Naive B cell (primary cell): ENCODE measurements around the gene TUBB4A. TPM values are rescaled to one million over a fixed set of nuclear protein-coding genes. Genes with fewer than 3 reads are reported as not detected.

ENCODE experiments used
- ATAC-seq, 2 donors: fragments of 150-1000 bp; cut with Tn5 transposase; 2 replicates each; pipeline ENCODE4 v1.10.0; 2021; ENCODE audit warnings: low read depth in 2 of 2, mild to moderate bottlenecking in 2 of 2, moderate library complexity in 2 of 2
- DNase-seq: peaks from one replicate; pipeline ENCODE4 v3.0.0; 2022
- H3K27ac Mint-ChIP-seq, 6 donors: one replicate each; pipeline ENCODE4 v1.8.0; 2020 to 2022; ENCODE audit warnings: mild to moderate bottlenecking in 6 of 6, mixed read lengths in 6 of 6, moderate library complexity in 5 of 6, inconsistent platforms in 2 of 6
- H3K27me3 Mint-ChIP-seq, 3 donors: one replicate each; pipeline ENCODE4 v1.8.0; 2021 to 2022; ENCODE audit warnings: mixed read lengths in 3 of 3, mild to moderate bottlenecking in 1 of 3
- H3K36me3 Mint-ChIP-seq, 2 donors: one replicate each; pipeline ENCODE4 v1.8.0; 2020 to 2022; ENCODE audit warnings: mixed read lengths in 2 of 2, inconsistent platforms in 1 of 2, mild to moderate bottlenecking in 1 of 2
- H3K4me1 Mint-ChIP-seq, 3 donors: one replicate each; pipeline ENCODE4 v1.8.0; 2020 to 2022; ENCODE audit warnings: mixed read lengths in 3 of 3, inconsistent platforms in 1 of 3, mild to moderate bottlenecking in 1 of 3, moderate library complexity in 1 of 3
- H3K4me3 Mint-ChIP-seq, 8 donors: one replicate each; pipeline ENCODE4 v1.8.0; 2020 to 2022; ENCODE audit warnings: mild to moderate bottlenecking in 8 of 8, mixed read lengths in 8 of 8, moderate library complexity in 8 of 8, inconsistent platforms in 2 of 8
- H3K9me3 Mint-ChIP-seq, 7 donors: one replicate each; pipeline ENCODE4 v1.8.0; 2020 to 2022; ENCODE audit warnings: mixed read lengths in 7 of 7, mild to moderate bottlenecking in 5 of 7, inconsistent platforms in 2 of 7, moderate library complexity in 1 of 7
- polyA plus RNA-seq, 6 donors: library from polyadenylated mRNA; unstranded; fragments of 300-500 nt; fragmentation: Illumina TruSeq; gene quantifications; one replicate each; pipeline ENCODE4 v1.2.3, GENCODE V29; 2021; ENCODE audit warnings: low read depth in 6 of 6

Gene TUBB4A
- polyA plus RNA-seq, 6 donors from 2014 or later: 0.89 to 5.9 (median 2.3) TPM

DNA sequence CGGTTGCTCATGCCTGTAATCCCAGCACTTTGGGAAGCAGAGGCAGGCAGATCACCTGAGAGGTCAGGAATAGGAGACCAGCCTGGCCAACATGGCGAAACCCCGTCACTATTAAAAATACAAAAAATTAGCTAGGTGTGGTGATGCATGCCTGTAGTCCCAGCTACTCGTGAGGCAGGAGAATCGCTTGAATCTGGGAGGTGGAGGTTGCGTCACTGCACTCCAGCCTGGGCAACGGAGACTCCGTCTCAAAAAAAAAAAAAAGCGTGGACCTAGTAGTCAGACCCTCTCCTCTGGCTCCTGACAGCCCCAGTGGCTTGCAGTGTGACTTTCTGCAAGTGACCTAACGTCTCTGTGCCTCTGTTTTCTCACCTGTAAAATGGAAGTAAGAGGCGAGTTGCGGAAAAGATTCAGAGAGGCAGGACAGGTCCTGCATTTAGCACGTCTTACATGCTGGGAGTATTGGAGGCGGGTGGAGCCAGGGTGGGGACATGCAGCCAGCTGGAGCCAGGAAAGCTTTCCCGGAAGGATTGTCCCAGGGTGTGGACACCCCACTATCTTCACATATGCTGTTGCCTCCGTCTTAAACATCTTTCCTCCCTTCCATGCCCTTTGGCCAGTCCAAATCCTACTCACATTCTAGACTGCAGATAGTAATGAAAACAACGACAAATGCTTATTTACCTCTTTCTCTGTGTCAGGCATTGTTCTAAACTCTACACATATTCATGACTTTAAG, 2.9 kb downstream of the TUBB4A start:
- ATAC-seq (no peak), DNase-seq (no peak)
- H3K27me3 Mint-ChIP-seq: peaks cover 4 to 22% (median 8%) of the 10 kb centered on the region in 3 donors
- H3K27ac Mint-ChIP-seq: no peak overlapping the region
- H3K9me3 Mint-ChIP-seq: no peaks in the 10 kb centered on the region
- peaks cover 6 to 14% (median 13%) of the 10 kb centered on the region in 3 donors for H3K4me1 Mint-ChIP-seq
- H3K36me3 Mint-ChIP-seq: no peaks in the 10 kb centered on the region
- peak overlapping the region in 1 of 8 donors; percentile 37 for H3K4me3 Mint-ChIP-seq

DNA sequence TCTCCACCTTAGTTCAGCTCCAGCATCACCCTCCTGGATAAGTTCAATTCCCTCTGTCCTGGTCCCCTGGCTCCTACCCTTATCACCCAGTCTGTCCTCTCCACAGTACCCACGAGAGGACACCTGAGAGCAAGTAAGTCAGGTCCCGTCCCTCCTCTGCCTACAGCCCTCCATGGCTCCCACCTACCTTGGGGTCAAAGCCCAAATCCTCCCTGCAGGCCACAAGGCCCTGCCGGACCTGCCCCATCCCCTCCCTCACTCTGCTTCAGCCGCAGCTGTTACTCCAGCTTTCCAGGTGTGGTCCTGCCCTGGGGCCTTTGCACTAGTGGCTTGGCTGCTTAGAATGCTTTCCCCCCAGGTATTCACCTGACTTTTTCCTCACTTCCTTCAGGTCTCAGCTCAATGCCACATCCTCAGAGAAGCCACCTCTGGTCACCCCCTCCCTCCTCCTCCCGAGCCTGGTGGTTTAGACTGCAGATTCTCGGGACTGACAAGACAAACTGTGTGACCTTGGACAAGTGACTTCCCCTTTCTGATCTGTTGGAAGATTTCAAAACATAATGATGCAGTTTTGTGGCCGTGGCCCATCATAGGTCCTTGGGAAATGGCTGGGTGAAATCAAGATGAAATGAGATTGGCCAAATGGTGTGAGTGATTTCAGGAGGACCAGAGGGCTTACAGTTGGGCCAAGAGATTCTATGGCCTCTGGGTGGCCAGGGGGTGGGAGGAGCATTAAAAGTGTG, 3.6 kb downstream of the TUBB4A start:
- ATAC-seq (no peak), DNase-seq (no peak)
- peaks cover 6 to 14% (median 13%) of the 10 kb centered on the region in 3 donors for H3K4me1 Mint-ChIP-seq
- H3K27me3 Mint-ChIP-seq: peaks cover 4 to 18% (median 8%) of the 10 kb centered on the region in 3 donors
- H3K9me3 Mint-ChIP-seq: no peaks in the 10 kb centered on the region
- H3K27ac Mint-ChIP-seq: no peak overlapping the region
- H3K36me3 Mint-ChIP-seq: no peaks in the 10 kb centered on the region
- H3K4me3 Mint-ChIP-seq: peak overlapping the region in 1 of 8 donors; percentile 37

DNA sequence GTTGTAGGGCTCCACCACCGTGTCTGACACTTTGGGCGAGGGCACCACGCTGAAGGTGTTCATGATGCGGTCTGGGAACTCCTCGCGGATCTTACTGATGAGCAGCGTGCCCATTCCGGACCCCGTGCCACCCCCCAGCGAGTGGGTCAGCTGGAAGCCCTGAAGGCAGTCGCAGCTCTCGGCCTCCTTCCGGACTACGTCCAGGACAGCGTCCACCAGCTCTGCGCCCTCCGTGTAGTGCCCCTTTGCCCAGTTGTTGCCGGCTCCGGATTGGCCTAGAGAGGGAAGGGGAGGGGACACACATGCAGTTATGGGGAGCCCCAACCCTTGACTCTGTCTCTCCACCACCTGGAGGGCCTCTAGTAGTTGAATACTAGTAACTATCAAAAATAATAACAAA, 6.2 kb downstream of the TUBB4A start:
- H3K9me3 Mint-ChIP-seq: peaks cover 0 to 9% (median 5%) of the 10 kb centered on the region in 7 donors
- no peak overlapping the region for H3K4me3 Mint-ChIP-seq
- H3K36me3 Mint-ChIP-seq: no peaks in the 10 kb centered on the region
- ATAC-seq (no peak), DNase-seq (no peak)
- H3K4me1 Mint-ChIP-seq: peaks cover under 1 to 3% (median under 1%) of the 10 kb centered on the region in 3 donors
- H3K27ac Mint-ChIP-seq: no peak overlapping the region
- peaks cover 0 to 9% (median 4%) of the 10 kb centered on the region in 3 donors for H3K27me3 Mint-ChIP-seq

DNA sequence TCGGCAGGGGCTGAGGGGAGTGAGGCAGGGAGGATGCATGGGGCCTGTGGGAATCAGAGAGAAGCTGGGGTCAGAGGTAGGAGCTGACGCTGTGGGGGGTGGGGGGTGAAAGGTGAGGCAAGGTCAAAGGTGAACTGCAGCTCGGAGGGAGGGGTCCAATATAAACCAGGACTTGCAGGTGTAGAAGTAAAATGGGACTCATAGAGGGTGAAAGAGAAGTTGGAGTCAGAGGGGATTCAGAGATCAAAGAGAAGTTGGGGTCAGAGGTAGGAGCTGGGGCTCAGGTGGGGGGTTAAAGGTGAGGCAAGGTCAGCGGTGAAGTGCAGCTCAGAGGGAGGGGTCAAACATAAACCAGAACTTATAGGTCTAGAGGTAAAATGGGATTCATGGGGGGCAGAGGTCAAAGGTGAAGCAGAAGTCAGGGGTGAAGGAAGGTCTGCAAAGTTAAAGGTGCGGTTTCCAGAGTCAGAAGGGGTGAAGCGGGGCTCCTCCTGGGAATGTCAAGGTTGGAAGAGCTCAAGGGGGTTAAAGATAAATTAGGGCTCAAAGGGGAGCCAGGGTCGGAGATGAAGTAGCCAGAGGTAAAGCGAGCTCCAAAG, 7.6 kb downstream of the TUBB4A start:
- peaks cover 2 to 10% (median 4%) of the 10 kb centered on the region in 3 donors for H3K4me1 Mint-ChIP-seq
- peaks cover 0 to 4% (median 0%) of the 10 kb centered on the region in 3 donors for H3K27me3 Mint-ChIP-seq
- ATAC-seq: no peak
- H3K4me3 Mint-ChIP-seq: no peak overlapping the region
- peak overlapping the region in 1 of 6 donors; percentile 12 for H3K27ac Mint-ChIP-seq
- H3K9me3 Mint-ChIP-seq: peaks cover 0 to 9% (median 5%) of the 10 kb centered on the region in 7 donors
- DNase-seq: no peak
- H3K36me3 Mint-ChIP-seq: no peaks in the 10 kb centered on the region

DNA sequence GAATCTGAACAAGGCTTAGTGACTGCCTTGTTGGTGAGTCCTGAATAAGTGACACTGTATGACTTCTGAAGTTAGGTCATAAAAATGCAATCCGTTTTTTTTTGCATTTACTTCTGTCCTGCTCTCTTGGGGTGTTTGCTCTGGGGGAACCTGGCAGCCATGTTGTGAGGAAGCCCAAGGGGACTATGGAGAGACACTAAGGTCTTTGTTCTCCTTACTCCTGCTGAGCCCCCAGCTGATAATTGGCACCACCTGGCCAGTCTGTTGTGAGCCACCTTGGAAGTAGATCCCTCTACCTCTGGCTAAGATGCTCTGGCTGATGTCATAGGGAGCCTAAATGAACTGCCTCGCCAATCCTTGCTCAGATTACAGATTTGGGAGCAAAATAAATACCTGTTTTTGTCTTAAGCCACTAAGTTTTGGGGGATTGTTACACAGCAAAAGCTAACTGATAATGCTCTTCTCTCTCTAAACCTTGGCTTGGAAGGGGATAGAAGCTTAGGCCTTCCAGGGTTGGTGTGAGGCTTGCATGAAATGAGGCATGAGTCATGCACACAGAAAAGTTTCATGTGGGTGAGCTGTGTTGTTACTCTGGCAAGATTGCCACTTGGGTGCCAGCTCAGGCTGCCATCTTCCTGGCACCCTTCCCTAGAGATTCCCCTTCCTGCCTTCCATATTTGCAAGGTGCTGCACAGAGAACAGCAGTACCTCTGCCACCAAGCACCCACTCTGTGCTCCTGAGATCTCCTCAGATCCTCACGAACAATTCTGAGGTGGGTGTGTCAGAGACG, 10.1 kb downstream of the TUBB4A start:
- Mint-ChIP-seq H3K27me3 (no peaks in the 10 kb centered on the region), H3K36me3 (no peaks in the 10 kb centered on the region), H3K9me3 (peaks cover 0 to 9% (median 5%) of the 10 kb centered on the region in 7 donors), H3K4me1 (peaks cover 6 to 13% (median 9%) of the 10 kb centered on the region in 3 donors), H3K27ac (peak overlapping the region in 1 of 6 donors; percentile 76), H3K4me3 (no peak overlapping the region)
- ATAC-seq (no peak), DNase-seq (no peak)

DNA sequence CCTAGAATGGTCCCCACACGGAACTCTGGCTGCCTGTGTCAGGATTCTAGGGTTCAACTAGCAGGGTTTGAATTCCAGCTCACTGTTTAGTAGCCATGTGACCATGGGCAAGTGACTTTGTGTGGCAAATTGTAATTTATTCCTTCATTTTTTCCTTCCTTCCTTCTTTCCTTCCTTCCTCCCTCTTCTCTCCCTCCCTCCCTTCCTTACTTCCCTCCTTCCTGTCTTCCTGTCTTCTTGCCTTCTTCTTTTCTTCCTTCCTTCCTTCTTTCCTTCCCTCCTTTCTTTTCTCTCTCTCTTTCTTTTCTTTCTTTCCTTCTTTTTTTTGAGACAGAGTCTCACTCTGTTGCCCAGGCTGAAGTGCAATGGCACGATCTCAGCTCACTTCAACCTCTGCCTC, 12.0 kb downstream of the TUBB4A start:
- no peak for DNase-seq
- no peak for ATAC-seq
- no peaks in the 10 kb centered on the region for H3K36me3 Mint-ChIP-seq
- H3K4me3 Mint-ChIP-seq: peak overlapping the region in 6 of 8 donors; percentile 39 to 72 (median 65)
- no peaks in the 10 kb centered on the region for H3K27me3 Mint-ChIP-seq
- peak overlapping the region in 2 of 6 donors; percentile 2 to 3 for H3K27ac Mint-ChIP-seq
- peaks cover 6 to 13% (median 9%) of the 10 kb centered on the region in 3 donors for H3K4me1 Mint-ChIP-seq
- peaks cover 0 to 9% (median 5%) of the 10 kb centered on the region in 7 donors for H3K9me3 Mint-ChIP-seq

DNA sequence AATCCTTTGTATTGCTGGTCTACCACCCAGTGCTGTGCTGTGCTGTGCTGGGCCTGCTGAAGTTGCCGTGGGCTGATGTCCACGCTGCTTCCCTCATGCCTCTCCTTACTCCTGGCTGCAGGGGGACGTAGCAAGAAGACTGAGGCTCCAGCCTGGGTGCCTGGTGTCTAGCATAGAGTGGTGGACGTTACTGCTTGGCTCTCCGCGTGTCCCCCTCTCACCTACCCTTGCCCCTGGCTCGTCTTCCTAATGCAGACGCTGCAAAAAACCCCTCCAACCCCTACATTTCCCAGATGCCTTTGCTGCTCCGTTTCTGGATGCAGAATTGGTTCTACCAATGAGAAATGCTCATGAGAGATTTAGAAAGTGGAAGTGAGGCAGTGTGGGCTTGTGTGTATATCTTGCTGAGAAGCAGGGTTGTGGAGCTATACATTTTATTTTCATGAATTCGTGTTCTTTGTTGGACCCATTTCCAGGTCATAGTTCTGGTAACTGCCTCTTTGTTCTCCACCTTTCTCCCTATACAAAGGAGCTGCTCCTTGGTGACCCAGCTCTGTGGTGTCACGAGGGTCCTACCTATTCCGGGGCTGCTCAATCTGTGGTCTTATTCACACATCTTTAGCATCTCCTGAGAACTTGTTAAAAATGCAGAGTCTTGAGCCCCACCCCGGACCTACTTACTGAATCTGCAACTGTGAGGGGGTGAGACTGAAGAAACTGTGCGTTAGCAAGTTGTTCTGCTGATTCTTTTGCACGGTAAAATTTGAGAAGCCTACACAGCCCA, 12.6 kb downstream of the TUBB4A start:
- Mint-ChIP-seq H3K9me3 (peaks cover 0 to 9% (median 5%) of the 10 kb centered on the region in 7 donors), H3K4me1 (peaks cover 6 to 10% (median 9%) of the 10 kb centered on the region in 3 donors), H3K27me3 (no peaks in the 10 kb centered on the region), H3K36me3 (no peaks in the 10 kb centered on the region), H3K27ac (peak overlapping the region in 5 of 6 donors; percentile 2 to 74 (median 50)), H3K4me3 (peak overlapping the region; percentile 41 to 79 (median 64))
- DNase-seq: no peak
- peak; percentile 67 to 80 for ATAC-seq

DNA sequence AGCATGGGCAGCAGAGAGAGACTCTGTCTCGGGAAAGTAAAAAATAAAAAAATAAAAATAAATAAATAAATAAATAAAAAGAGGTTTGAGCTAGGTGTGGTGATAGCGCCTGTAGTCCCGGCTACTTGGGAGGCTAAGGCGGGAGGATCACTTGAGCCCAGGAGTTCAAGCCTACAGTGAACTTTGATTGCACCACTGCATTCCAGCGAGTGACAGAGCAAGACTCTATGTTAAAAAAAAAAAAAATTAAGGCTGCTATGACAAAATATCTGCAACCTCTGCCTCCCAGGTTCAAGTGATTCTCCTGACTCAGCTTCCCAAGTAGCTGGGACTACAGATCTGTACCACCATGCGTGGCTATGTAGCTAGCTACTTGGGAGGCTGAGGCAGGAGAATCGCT, 17.3 kb downstream of the TUBB4A start:
- Mint-ChIP-seq H3K27me3 (no peaks in the 10 kb centered on the region), H3K36me3 (no peaks in the 10 kb centered on the region), H3K9me3 (no peaks in the 10 kb centered on the region), H3K4me1 (peaks cover 32% of the 10 kb centered on the region in 3 donors), H3K4me3 (no peak overlapping the region), H3K27ac (no peak overlapping the region)
- no peak for DNase-seq
- no peak for ATAC-seq

DNA sequence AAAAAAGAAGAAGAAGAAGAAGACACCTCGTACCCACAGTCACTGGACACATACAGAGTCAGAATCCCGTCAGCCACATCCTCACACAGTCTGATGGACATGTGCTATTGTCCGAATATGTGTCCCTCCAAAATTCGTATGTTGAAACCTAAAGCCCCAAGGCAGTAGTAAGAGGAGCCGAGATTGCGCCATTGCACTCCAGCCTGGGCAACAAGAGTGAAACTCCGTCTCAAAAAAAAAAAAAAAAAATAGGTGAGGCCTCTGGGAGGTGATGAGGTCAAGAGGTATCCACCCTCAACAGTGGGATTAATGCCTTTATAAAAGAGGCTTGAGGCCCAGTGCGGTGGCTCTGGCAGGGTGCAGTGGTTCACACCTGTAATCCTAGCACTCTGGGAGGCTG, 17.9 kb downstream of the TUBB4A start:
- Mint-ChIP-seq H3K27ac (peak overlapping the region in 2 of 6 donors; percentile 61 to 69), H3K36me3 (no peaks in the 10 kb centered on the region), H3K4me3 (peak overlapping the region in 1 of 8 donors; percentile 75), H3K4me1 (peaks cover 27 to 30% (median 29%) of the 10 kb centered on the region in 3 donors), H3K27me3 (no peaks in the 10 kb centered on the region), H3K9me3 (no peaks in the 10 kb centered on the region)
- ATAC-seq (no peak), DNase-seq (no peak)

DNA sequence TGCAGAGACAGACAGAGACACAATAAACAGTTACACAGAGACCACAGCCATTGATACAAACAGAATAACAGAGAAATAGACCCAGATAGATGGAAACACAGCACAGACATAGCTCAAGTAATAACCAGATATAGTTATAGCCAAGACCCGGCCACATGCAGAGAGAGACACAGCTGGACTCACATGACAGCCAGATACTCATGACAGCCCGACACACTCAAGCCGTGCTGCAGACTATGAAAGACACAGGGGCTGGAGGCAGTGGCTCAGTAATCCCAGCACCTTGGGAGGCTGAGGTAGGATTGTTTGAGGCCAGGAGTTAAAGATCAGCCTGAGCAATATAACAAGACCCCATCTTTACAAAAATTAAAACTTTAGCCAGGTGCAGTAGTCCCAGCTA, 18.9 kb downstream of the TUBB4A start:
- ATAC-seq: no peak
- Mint-ChIP-seq H3K4me1 (peaks cover 25 to 29% (median 27%) of the 10 kb centered on the region in 3 donors), H3K36me3 (no peaks in the 10 kb centered on the region), H3K27me3 (no peaks in the 10 kb centered on the region), H3K4me3 (peak overlapping the region in 6 of 8 donors; percentile 5 to 77 (median 32)), H3K9me3 (no peaks in the 10 kb centered on the region), H3K27ac (peak overlapping the region in 5 of 6 donors; percentile 56 to 98 (median 86))
- no peak for DNase-seq

DNA sequence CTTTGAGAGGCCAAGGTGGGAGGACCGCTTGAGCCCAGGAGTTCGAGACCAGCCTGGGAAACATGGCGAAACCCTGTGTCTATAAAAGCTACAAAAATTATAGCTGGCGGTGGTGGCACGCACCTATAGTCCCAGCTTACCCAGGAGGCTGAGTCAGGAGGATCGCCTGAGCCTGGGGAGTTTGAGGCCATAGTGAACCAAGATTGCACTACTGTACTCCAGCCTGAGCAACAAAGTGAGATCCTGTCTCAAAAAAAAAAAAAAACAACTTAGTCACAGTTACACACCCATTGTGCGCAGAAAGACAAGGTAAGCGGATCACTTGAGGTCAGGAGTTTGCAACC, 19.8 kb downstream of the TUBB4A start:
- DNase-seq (no peak), ATAC-seq (no peak)
- Mint-ChIP-seq H3K27ac (peak overlapping the region; percentile 98 to 99 (median 98)), H3K36me3 (no peaks in the 10 kb centered on the region), H3K27me3 (no peaks in the 10 kb centered on the region), H3K4me1 (peaks cover 25 to 29% (median 27%) of the 10 kb centered on the region in 3 donors), H3K9me3 (no peaks in the 10 kb centered on the region), H3K4me3 (peak overlapping the region; percentile 78 to 99 (median 96))
